A204.1 (cell line): ENCODE results near the gene GRXCR2.
A peak's percentile ranks its signal among the peaks of the same experiment; 100 is the strongest.

Source experiments
- FAIRE-seq: peaks from 2 replicates; lab custom pipeline; 2012; peaks lifted over from hg19 to GRCh38; lab: Jason Lieb, UNC

Gene GRXCR2

DNA sequence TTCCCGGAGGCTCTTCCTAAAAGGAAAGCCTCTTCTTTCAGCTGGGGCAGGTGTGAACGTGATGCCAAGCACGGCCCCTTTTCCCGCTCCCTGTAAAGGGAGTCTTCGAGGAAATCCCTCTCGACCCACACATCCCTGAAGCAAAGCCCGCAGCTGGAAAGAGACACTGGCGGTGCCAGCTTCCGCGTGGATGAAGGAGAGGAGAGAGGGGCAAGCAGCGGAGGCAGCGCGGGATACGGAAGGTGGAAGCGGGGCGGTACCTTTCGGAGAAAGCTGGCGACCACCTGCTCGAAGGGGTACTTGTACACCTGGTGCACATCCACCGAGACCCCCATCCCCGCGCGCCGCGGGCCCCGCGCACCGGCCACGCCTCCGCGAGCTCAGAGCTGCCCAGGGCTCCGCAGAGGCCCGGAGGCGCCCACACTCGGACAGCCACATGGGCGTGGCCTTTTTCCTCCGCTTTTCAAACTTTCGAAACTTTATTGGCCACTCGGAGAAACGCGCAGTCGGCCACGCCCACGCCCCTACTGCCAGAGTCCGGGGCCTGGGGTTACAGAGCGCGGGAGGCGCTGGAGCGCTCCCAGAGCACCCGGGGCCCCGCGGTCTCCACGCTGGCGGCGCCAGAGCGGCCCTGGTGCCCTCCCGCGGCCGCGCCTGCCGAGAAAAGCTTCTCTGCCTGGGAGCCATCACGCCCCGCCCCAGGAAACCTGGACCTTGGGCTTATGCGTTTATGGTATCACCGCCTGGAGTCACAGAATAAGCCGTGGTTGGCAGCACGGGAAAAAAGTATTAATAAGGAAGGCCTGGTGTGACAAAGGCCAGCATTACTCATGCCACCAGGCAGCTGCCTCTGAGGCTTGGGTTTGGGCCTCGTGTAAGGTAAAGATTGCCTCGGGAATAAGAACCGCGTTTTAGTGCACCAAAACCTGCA lies 37.6 kb downstream of the GRXCR2 start, which contains the start of gene PRELID2:
PRELID2 (minus strand) TSS at position 426 of the 931 bp plus-strand sequence; CDS start at position 335, 91 bp downstream.
- FAIRE-seq: no peak

DNA sequence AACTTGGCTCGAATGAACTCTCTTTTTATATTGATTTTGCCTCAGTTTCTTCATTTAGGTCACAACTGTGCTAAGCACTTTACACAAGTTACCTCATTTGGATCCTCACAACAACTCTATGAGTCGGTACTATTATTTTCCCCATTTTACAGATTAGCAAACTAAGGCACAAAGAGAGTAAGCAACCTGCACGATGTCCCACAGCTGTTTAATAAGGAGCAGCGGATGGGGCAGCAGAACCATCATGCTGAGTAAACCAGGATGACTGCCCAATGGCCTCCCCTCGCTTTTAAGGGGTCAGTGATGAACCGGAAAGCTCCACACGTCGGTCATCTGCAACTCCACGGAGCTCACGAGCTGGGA lies 38.3 kb downstream of the GRXCR2 start:
- FAIRE-seq: no peak

DNA sequence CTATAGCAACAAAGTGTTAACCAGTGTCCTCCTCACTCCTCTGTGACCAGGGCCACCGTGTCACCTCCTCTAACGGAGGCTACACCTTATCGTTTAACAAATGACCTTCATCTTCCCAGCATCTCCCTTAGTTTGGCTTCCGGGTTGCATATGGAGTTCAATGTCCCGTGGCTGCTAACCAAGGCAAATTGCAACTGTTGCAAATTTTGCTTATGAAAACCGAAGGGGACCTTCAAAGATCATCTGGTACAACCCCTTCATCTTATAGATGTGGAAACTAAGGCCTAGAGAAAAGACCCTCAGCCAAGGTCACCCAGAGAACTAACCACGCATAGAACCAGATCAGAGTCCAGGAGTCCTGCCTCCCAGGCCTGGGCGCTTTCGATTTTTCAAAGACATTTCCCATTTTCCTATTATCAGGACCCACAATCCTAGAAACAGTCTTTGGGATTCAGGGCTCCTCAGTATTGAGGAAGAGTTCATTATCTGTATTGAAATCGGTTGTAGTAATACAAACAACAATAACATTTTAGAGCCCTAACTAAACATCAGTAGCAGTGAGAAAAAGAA lies 39.1 kb downstream of the GRXCR2 start:
- FAIRE-seq: no peak

DNA sequence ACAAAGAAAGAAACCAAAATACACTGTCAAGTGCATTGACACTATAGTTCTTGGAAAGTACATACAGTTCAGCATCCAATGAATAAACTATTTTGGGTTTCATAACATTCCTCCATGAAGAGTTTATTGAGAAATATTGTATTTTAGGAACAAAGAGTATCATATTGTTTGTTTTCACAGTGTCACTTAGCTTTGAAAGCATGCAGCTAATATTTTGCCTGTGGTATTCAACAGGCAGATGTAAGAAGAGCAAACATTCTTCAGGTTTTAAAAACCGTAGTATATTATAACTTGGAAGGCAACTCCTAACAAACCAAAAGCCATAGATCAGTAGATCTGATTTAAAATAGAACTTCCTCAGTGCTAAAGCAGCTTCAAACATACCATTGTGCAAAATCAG lies 42.2 kb downstream of the GRXCR2 start:
- no peak for FAIRE-seq

DNA sequence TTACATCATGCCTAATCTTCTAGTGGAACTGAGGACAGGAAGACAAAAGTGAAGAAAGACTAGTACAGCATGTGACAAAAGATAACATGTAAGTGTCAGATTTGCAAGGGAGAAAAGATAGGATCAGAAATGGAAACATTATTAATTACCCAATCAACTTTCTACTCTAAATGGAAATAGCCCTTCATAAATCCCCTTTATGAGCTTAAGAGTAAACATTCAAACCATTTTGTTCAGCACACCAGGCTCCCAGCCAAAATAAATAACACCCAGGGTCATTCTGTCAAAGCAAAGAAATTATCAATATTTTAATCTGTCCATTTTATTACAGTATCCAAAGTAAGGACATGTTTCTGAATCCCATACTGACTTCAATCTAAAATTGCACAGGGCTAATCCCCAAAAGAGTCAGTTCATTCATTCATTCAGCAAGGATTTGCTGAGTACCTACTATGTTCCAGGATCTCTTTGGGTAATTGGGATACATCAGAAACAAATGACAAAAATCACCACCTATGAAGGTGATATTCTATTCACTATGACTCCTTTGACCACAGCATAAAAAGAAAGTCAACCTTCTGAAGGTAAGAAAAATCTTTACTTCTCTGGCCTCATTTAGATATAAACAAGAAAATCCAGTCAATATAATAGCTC lies 43.0 kb downstream of the GRXCR2 start:
- no peak for FAIRE-seq

DNA sequence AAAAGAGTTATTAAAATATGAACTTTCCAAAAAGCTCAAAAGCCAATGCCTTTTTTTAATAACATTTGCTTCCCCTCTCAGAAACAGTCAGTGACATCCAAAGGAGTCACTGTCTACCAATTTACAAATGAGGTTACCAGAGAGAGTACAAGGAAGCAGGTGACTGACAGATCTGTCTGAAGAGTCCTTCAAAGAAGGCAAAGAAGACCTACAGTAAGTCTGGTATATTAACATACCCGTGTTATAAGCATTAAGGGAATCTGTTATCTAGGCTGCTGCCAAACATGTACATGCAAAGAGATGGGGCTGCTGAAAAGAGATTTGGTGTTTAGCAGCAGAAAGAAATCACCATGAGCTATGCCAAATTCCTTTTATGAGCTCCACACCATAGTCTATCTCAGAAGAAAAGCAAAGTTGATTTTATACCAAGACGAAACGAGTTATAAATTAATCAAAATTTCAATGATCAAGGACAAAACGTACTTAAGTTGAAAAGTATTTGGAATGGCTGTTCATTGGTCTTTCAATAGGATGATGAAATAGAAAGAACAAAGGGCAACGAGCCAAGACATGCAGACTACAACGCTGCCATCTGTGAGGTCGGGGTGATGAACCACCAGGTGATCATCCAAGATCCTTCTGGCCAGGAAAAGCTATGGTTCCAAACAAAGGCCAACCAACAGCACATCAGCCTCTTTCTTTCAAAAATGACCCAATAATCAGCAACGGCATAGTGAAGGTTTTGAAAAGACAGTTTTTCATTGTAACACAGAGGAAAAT lies 45.7 kb downstream of the GRXCR2 start:
- no peak for FAIRE-seq

DNA sequence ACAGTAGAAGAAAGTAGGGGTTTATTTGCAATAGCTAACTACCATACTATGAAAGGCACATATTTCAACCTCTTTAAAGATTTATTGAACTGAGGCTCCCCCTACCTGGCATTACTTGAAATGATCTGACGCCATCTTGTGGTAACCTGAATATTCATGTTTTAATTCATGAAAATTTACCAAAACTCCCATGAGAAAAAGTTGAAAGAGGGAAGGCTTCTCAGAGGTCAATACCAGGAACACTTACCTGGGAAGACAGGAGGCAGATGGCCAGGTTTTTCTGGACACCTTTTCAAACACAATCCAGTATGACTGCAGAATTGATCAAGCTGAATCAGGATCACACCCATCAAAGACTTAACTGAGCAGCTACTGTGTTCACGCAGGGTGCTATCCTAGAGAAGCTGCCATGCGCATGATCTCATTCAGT lies 47.0 kb downstream of the GRXCR2 start:
- FAIRE-seq: peak; percentile 97

DNA sequence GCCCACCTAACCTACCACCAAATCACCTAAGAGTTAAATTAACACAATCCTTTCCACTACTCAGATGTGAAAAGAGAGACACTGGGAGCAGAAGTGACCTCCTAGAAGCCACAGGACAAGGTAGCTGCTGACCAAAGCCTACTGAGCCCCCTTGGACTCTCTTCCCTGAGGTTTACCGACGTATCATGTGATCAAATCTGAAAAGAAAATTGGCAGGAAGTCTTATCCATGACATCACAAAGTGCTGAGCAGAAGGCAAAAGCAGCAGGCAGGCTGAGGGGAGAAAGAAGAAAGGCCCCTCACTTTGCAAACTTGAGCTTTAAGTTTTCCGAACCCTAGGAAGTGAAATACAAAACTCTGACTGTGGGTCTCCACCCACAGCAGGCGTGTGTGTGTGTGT lies 48.8 kb downstream of the GRXCR2 start:
- no peak for FAIRE-seq

DNA sequence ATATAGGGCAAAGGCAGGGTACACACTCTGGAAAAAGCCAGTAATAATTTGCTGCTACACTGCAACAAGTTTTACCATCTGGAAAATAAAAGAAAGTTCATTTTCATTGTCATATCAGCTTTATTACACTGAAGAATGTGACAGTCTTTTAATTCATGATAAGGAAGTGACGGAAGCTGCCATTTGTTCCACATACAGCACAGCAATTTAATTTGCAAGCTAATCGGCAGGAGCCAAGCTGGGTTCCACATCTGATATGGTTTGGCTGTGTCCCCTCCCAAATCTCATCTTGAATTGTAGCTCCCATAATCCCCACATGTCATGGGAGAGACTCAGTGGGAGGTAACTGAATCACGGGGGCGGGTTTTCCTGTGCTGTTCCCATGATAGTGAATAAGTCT lies 54.2 kb downstream of the GRXCR2 start:
- FAIRE-seq: no peak

DNA sequence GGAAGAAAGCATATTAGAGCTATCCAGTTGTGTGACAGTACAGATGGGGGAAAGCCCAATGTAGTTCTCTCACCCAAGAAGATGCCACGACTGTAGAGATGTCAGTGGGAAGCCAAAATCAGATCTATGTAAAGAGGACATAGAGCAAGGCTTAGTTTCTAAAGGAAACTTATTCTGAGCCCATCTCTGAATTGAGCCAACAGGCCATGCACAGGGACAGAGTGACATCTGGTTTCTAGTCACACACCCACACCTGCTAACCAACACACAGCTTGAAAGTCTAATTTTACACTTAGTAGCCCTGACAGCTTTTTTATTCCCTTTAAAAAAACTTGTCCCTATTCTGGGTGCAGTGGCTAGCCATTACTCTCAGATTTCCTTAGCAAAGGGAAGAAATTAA lies 59.9 kb downstream of the GRXCR2 start:
- FAIRE-seq: no peak

DNA sequence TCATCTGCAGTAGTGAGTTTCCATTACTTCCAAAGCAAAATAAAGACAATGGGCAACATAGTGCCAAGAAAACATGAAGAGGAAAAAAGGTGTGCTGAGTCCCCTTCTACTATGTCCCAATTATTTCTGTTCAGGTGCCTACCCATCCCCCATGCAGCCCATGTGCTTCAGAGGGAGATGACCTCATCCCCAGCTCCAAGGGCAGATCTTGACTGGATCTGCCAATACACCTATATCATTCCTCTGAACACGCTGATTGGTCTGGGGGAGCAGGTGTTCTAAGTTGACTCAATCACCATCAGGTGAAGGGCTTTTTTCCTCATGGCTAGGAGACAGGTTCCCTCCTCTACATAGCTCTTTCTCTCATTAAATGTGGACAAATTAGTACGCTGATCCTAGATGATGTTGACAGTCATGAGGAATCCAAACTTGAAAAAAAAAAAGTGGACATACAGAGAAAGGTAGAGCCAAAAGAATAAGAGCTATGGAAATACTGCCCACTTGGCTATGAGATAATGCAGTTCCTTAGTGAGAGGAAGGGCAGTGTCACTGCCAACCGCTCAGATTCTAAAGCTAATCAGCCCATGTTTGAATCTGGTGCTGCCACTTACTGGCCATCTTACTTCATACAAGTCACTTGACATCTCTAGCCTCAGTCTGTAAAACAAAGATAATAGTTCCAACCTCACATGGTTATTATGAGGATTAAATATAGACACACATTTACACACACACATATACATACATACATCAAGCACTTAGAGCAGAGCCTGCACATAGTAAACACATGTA lies 60.8 kb downstream of the GRXCR2 start:
- FAIRE-seq: peak; percentile 97
